Cardiac fibroblast (primary cell): ENCODE results near the gene RELB.

Source experiments
- DNase-seq, 2 donors: peaks; one replicate each; pipeline versions ENCODE4 v3.0.0 to v3.0.0-alpha.2; 2010; ENCODE audit warnings: low read depth in 2 of 2
- H3K4me3 ChIP-seq, 2 donors: replicated peaks in 1 of 2; 1 replicate in 1 of 2; 2 replicates in 1 of 2; pipeline ENCODE4 v1.5.1; 2011; ENCODE audit warnings: low read depth in 2 of 2, low read length in 2 of 2, mild to moderate bottlenecking in 2 of 2, moderate library complexity in 1 of 2
- CTCF ChIP-seq: IDR thresholded peaks from one replicate; pipeline ENCODE4 v1.5.1; 2011; ENCODE audit warnings: low read depth, mild to moderate bottlenecking, low read length, inconsistent platforms

RELB gene

GRCh38 chr19:45069056-45069455, 67.8 kb downstream of the RELB start:
- peak in 1 of 2 donors; percentile 24 for DNase-seq
- H3K4me3 ChIP-seq: no peak overlapping the region
- no peak for TF ChIP-seq CTCF

GRCh38 chr19:45070214-45070613, 69.0 kb downstream of the RELB start:
- H3K4me3 ChIP-seq: no peak overlapping the region
- DNase-seq: no peak
- TF ChIP-seq CTCF: no peak

- TF ChIP-seq CTCF: no peak
- DNase-seq: no peak
Observed at GRCh38 chr19:45070861-45071544, 69.7 kb downstream of the RELB start.

GRCh38 chr19:45071545-45071938, 70.3 kb downstream of the RELB start:
- H3K4me3 ChIP-seq: no peak overlapping the region

More at GRCh38 chr19:45070861-45071544, 69.7 kb downstream of the RELB start:
- no peak overlapping the region for H3K4me3 ChIP-seq

GRCh38 chr19:45071969-45072790, 70.9 kb downstream of the RELB start:
- no peak for TF ChIP-seq CTCF

More at GRCh38 chr19:45071545-45071938, 70.3 kb downstream of the RELB start:
- no peak for TF ChIP-seq CTCF
- no peak for DNase-seq

GRCh38 chr19:45074744-45075300, 73.6 kb downstream of the RELB start:
- peak overlapping the region in 1 of 2 donors; percentile 15 for H3K4me3 ChIP-seq
- no peak for TF ChIP-seq CTCF
- DNase-seq: no peak

More at GRCh38 chr19:45071969-45072790, 70.9 kb downstream of the RELB start:
- no peak for DNase-seq
- H3K4me3 ChIP-seq: no peak overlapping the region
